ENCODE results near the gene MAP2K1. TPM values are rescaled to one million over a fixed set of nuclear protein-coding genes. Genes with fewer than 3 reads are reported as not detected.

Gene MAP2K1
- total and polyA plus RNA-seq, 9 of the 15 experiments (the other 6 are each of a cell fraction or from before 2014, with no cell fraction given): 7.5 to 58.3 (median 30.0) TPM

DNA sequence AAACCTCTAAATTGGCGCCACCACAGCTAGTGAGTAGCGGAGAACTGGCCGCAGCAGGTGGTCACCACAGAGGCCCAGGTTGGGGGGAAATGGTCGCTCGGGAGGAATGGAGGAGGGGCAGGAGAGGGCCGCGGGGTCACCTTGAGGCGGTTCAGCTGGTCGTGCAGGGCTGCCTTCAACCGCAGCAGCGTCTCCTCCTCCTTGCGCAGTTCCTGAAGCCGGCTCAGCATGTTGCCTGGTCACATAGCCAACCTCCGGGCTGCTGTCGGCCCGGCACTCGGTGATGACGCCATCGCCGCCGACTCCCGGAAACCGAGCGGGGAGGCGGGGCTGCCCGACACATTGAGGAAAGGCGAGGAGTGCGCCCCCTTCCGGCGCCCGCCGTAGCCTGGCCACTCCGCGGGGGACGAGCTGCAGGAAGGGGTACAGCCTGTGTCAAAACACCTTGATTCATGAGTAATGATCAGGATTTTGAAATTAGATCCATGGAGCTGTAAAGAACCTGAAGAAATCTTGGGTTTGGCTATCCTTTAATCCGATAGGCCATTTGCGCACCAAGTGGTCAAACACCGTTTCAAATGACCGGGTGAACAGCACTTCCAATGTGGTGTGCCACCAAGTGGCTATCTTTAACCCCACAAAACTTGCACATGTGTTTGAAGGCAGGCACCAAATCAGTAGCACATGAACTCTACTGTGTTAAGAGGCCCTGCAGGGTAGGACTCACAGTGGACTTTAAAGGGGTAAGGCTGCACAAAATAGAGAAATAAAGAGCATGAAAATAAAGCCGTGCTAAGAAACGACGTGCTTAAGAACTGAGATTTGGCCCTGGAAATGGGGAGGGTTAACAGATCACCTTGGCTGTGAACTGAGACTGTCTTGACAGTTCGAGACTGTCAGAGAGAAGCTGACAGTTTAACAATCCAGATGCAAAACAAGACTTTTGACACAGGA lies 111.1 kb downstream of the MAP2K1 start, which contains the start of gene SNAPC5:
TSS of gene SNAPC5 (minus strand) at position 261 of the 954 bp plus-strand sequence. CDS start at position 230, 31 bp downstream.
- POLR2A ChIA-PET: interaction anchor here (0.6 to 2.1 kb wide), 25 partner anchors 8 to 1289 kb away, joined by 3 to 8 read pairs (median 3); partner anchors contain the start of genes MAP2K1 and TIPIN
- Histone ChIP-seq H3K4me1 (replicated peaks in 1 of 2; ENCODE audit: control insufficient read depth in 2 of 2, insufficient read depth in 2 of 2, low read length in 2 of 2) (peaks cover 5 to 13% of the 10 kb centered on the region in 2 experiments), H3K79me2 (ENCODE audit: control insufficient read depth, insufficient read depth, low read length) (peaks cover 66% of the 10 kb centered on the region), H2AFZ (ENCODE audit: low read depth, low read length) (peak within 1 kb of the TSS; percentile 71), H3K36me3 (ENCODE audit: control insufficient read depth, insufficient read depth, low read length) (peaks cover 90% of the 10 kb centered on the region), H4K20me1 (replicated peaks; ENCODE audit: control insufficient read depth, insufficient read depth, low read length) (peaks cover 24% of the 10 kb centered on the region), H3K9me3 (replicated peaks; ENCODE audit: control insufficient read depth, insufficient read depth, low read depth, low read length) (no peaks in the 10 kb centered on the region), H3K27me3 (ENCODE audit: control insufficient read depth in 2 of 2, insufficient read depth in 2 of 2, low read length in 2 of 2) (no peaks in the 10 kb centered on the region), H3K4me2 (ENCODE audit: insufficient read depth, low read length) (peak within 1 kb of the TSS; percentile 92), H3K27ac (ENCODE audit: extremely low read depth, low read depth, low read length) (peak within 1 kb of the TSS; percentile 93), H3K9ac (ENCODE audit: insufficient read depth in 1 of 2, low read depth in 2 of 2, low read length in 2 of 2) (peak within 1 kb of the TSS; percentile 95), H3K4me3 (peak within 1 kb of the TSS; percentile 83), H3K9me1 (ENCODE audit: control insufficient read depth, insufficient read depth, low read length) (no peaks in the 10 kb centered on the region)
- DNase-seq (ENCODE audit: extremely low read depth in 1 of 4, low spot score in 3 of 4) (peak; percentile 84 to 97 (median 88)), FAIRE-seq (peak; percentile 81), ATAC-seq (peak; percentile 92)
- in situ Hi-C loops (cut with MboI): no loop called here
- WGBS (ENCODE audit: insufficient coverage, low coverage, missing lambda C conversion rate): 1% methylated on average over 37 of the region's 43 CpGs
- CTCF ChIA-PET (ENCODE audit: low intra/inter-chr PET ratio): interaction anchor here (1.0 to 1.6 kb wide), 3 partner anchors 110 to 246 kb away, joined by 4 read pairs; no protein-coding TSS in a partner anchor
- intact Hi-C loops (cut with micrococcal nuclease): loop anchor here (1.0 to 10.0 kb wide), 3 partner anchors 110 to 357 kb away; partner anchors contain the start of gene DIS3L
- TSS peak; percentile 36 for BruUV-seq (replicated peaks)
- TF ChIP-seq, protein P1, sequence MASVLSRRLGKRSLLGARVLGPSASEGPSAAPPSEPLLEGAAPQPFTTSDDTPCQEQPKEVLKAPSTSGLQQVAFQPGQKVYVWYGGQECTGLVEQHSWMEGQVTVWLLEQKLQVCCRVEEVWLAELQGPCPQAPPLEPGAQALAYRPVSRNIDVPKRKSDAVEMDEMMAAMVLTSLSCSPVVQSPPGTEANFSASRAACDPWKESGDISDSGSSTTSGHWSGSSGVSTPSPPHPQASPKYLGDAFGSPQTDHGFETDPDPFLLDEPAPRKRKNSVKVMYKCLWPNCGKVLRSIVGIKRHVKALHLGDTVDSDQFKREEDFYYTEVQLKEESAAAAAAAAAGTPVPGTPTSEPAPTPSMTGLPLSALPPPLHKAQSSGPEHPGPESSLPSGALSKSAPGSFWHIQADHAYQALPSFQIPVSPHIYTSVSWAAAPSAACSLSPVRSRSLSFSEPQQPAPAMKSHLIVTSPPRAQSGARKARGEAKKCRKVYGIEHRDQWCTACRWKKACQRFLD (CRISPR knock-in tag; IDR thresholded peaks at IDR 0.05): peak; percentile 95
- TF ChIP-seq ARID1B (IDR thresholded peaks at IDR 0.05) (peak; percentile 55), HNRNPL (IDR thresholded peaks at IDR 0.05; ENCODE audit: low read depth, low read length) (0 out of 2 replicates have a peak, but pooled peaks have one; percentile 52), CC2D1A (IDR thresholded peaks at IDR 0.05) (peak; percentile 76; the same call in 1 of the 2 replicates), KLF13 (tag; IDR thresholded peaks at IDR 0.05; ENCODE audit: borderline replicate concordance, low read depth) (peak; percentile 86), ZNF57 (CRISPR knock-in tag; IDR thresholded peaks at IDR 0.05) (no peak), MXI1 (IDR thresholded peaks at IDR 0.05; ENCODE audit: low read depth, low read length) (peak; percentile 81), PHTF2 (CRISPR knock-in tag; IDR thresholded peaks at IDR 0.05) (no peak), ZNF384 (IDR thresholded peaks at IDR 0.05; ENCODE audit: low read depth, low read length) (no peak)
- TF ChIP-seq, protein P2, sequence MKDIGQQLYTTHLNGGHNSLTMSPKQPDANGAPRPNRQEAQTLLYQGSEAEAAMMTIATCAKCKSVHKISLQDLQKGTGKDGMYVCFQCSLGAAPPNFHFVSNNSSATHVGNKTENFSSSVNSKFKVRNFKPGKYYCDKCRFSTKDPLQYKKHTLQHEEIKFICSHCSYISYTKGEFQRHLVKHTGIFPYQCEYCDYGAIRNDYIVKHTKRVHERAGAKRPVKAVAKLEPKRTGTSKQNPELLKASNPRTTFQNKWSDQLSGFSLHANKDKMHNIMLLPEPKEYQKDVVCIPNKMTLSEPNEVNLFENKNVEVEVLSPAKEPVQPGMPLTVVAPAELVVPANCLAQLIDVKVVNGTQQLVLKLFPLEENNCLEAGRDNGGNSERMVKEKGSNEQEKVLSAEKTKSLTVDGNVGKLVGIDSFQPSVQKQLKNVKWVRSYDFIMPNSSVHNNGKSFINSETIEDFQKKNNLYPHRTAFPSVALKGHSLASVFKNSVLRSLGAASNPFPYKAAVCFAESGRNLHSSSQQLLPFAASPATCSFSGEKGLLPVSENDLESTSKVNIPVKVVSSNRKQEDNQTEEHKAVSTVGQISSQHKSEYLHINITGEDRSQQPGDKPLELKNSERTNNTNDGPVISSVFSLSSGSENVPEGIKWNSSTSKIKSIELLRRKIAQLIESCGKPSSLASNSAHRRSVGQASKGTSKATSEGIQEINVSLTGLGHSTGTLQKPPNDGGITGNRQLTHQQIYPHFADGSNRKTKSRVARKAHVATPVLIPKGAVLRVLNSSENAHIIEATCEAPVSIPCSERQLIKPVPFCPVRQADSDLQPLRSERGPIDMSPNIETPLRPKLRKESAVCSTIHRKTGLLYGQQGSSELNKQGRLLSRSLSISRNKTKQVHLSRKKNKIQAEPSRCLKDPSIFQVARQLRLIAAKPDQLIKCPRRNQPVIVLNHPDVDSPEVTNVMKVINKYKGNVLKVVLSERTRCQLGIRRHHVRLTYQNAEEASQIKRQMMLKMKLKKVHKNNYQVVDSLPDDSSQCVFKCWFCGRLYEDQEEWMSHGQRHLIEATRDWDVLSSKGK (CRISPR knock-in tag; IDR thresholded peaks at IDR 0.05): no peak
- TF ChIP-seq, protein P3, sequence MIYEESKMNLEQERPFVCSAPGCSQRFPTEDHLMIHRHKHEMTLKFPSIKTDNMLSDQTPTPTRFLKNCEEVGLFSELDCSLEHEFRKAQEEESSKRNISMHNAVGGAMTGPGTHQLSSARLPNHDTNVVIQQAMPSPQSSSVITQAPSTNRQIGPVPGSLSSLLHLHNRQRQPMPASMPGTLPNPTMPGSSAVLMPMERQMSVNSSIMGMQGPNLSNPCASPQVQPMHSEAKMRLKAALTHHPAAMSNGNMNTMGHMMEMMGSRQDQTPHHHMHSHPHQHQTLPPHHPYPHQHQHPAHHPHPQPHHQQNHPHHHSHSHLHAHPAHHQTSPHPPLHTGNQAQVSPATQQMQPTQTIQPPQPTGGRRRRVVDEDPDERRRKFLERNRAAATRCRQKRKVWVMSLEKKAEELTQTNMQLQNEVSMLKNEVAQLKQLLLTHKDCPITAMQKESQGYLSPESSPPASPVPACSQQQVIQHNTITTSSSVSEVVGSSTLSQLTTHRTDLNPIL (CRISPR knock-in tag; IDR thresholded peaks at IDR 0.05): no peak
- TF ChIP-seq, protein P4, sequence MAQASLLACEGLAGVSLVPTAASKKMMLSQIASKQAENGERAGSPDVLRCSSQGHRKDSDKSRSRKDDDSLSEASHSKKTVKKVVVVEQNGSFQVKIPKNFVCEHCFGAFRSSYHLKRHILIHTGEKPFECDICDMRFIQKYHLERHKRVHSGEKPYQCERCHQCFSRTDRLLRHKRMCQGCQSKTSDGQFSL (CRISPR knock-in tag; IDR thresholded peaks at IDR 0.05): peak; percentile 68
- TF ChIP-seq, protein P4 (tag; IDR thresholded peaks at IDR 0.05): no peak
